Breast epithelium (tissue), 4 donors: ENCODE measurements around the gene USP46. TPM values are rescaled to one million over a fixed set of nuclear protein-coding genes. Genes with fewer than 3 reads are reported as not detected.

Source experiments
- DNase-seq, 2 donors: peaks; one replicate each; pipeline ENCODE4 v3.0.0-alpha.2; 2019; ENCODE audit warnings: low spot score in 2 of 2
- H3K27ac ChIP-seq, 2 donors: fragments of 200-600 bp; sonication (generic) in 1 of 2; one replicate each; pipeline ENCODE4 v1.5.1; 2016 to 2019; ENCODE audit warnings: mild to moderate bottlenecking in 1 of 2
- H3K27me3 ChIP-seq, 2 donors: fragments of 200-600 bp; sonication (generic) in 1 of 2; one replicate each; pipeline versions ENCODE4 v1.5.1 to v1.6.0; 2017 to 2019; ENCODE audit warnings: control low read depth in 1 of 2, mild to moderate bottlenecking in 1 of 2
- H3K36me3 ChIP-seq: fragments of 200-600 bp; one replicate; pipeline ENCODE4 v1.5.1; 2019
- H3K4me1 ChIP-seq, 2 donors: fragments of 200-600 bp; sonication (generic); one replicate each; pipeline ENCODE4 v1.5.1; 2016 to 2019; ENCODE audit warnings: control low read depth in 1 of 2
- H3K4me3 ChIP-seq, 3 donors: fragments of 200-600 bp; sonication (generic); 1 replicate in 2 of 3; 2 replicates in 1 of 3; pipeline ENCODE4 v1.5.1; 2016 to 2019; ENCODE audit warnings: mild to moderate bottlenecking in 3 of 3, moderate library complexity in 2 of 3
- H3K9me3 ChIP-seq, 2 donors: fragments of 200-600 bp; sonication (generic) in 1 of 2; one replicate each; pipeline ENCODE4 v1.5.1; 2016 to 2019; ENCODE audit warnings: control low read depth in 1 of 2
- CTCF ChIP-seq, 3 donors: fragments of 450-650 bp; IDR thresholded peaks; one replicate each; pipeline ENCODE4 v1.5.1; 2016 to 2017; ENCODE audit warnings: antibody characterized with exemption in 3 of 3, mild to moderate bottlenecking in 3 of 3, moderate library complexity in 3 of 3
- POLR2A ChIP-seq: fragments of 450-650 bp; IDR thresholded peaks from one replicate; pipeline ENCODE4 v1.6.1; 2016; ENCODE audit warnings: antibody characterized with exemption, mild to moderate bottlenecking, moderate library complexity
- POLR2AphosphoS5 ChIP-seq, 3 donors: sonication (generic); formaldehyde crosslinking; IDR thresholded peaks; one replicate each; pipeline ENCODE4 v1.6.1; 2017; ENCODE audit warnings: antibody characterized with exemption in 3 of 3
- intact Hi-C: fragments of 100-400 bp; cut with DNase I; formaldehyde crosslinking; loops from one replicate; pipeline ENCODE4 v1.15.1; 2023; ENCODE audit warnings: low total_unique reads
- total RNA-seq, 3 donors: library from RNA; depleted of rRNA; stranded (reverse); fragments of >200 nt; gene quantifications; one replicate each; pipeline ENCODE4 v1.1.0, GENCODE V29; 2016

Gene USP46
- total RNA-seq, 3 donors from 2014 or later = 8.0 to 16.8 (median 14.1) TPM

GRCh38 chr4:52592287-52592686, 66.8 kb downstream of the USP46 start:
- TF ChIP-seq CTCF (IDR thresholded peaks at IDR 0.05) = no peak
- TF ChIP-seq POLR2AphosphoS5 (IDR thresholded peaks at IDR 0.05) = no peak
- no peak for TF ChIP-seq POLR2A
- H3K27ac ChIP-seq = no peak overlapping the region
- intact Hi-C loops = no loop called here

GRCh38 chr4:52588771-52589591, 70.1 kb downstream of the USP46 start:
- Histone ChIP-seq H3K4me3 (no peak overlapping the region), H3K27ac (peak overlapping the region; percentile 19 to 33), H3K36me3 (no peaks in the 10 kb centered on the region), H3K9me3 (no peaks in the 10 kb centered on the region), H3K4me1 (no peaks in the 10 kb centered on the region), H3K27me3 (no peaks in the 10 kb centered on the region)
- intact Hi-C loops = no loop called here
- DNase-seq = peak in 1 of 2 donors; percentile 78
- TF ChIP-seq POLR2A (no peak), CTCF (IDR thresholded peaks at IDR 0.05) (no peak), POLR2AphosphoS5 (IDR thresholded peaks at IDR 0.05) (no peak)

More at GRCh38 chr4:52592287-52592686, 66.8 kb downstream of the USP46 start:
- Histone ChIP-seq H3K27me3 (no peaks in the 10 kb centered on the region), H3K4me3 (no peak overlapping the region), H3K36me3 (no peaks in the 10 kb centered on the region), H3K9me3 (no peaks in the 10 kb centered on the region), H3K4me1 (no peaks in the 10 kb centered on the region)
- DNase-seq = no peak

GRCh38 chr4:52588097-52588496, 71.0 kb downstream of the USP46 start:
- H3K27ac ChIP-seq = peak overlapping the region in 1 of 2 donors; percentile 19

GRCh38 chr4:52586069-52586468, 73.0 kb downstream of the USP46 start:
- Histone ChIP-seq H3K27ac (no peak overlapping the region), H3K36me3 (no peaks in the 10 kb centered on the region), H3K27me3 (no peaks in the 10 kb centered on the region), H3K4me1 (no peaks in the 10 kb centered on the region), H3K4me3 (no peak overlapping the region), H3K9me3 (no peaks in the 10 kb centered on the region)
- no peak for DNase-seq
- intact Hi-C loops = no loop called here
- TF ChIP-seq POLR2A (no peak), POLR2AphosphoS5 (IDR thresholded peaks at IDR 0.05) (no peak), CTCF (IDR thresholded peaks at IDR 0.05) (no peak)

More at GRCh38 chr4:52588097-52588496, 71.0 kb downstream of the USP46 start:
- Histone ChIP-seq H3K4me1 (no peaks in the 10 kb centered on the region), H3K4me3 (no peak overlapping the region), H3K36me3 (no peaks in the 10 kb centered on the region), H3K27me3 (no peaks in the 10 kb centered on the region), H3K9me3 (no peaks in the 10 kb centered on the region)
- no peak for DNase-seq
- intact Hi-C loops = no loop called here
- no peak for TF ChIP-seq CTCF (IDR thresholded peaks at IDR 0.05)

- no peak for DNase-seq
- Histone ChIP-seq H3K9me3 (no peaks in the 10 kb centered on the region), H3K4me1 (no peaks in the 10 kb centered on the region), H3K36me3 (no peaks in the 10 kb centered on the region), H3K27ac (no peak overlapping the region), H3K4me3 (no peak overlapping the region), H3K27me3 (no peaks in the 10 kb centered on the region)
- TF ChIP-seq POLR2A (no peak), CTCF (IDR thresholded peaks at IDR 0.05) (no peak), POLR2AphosphoS5 (IDR thresholded peaks at IDR 0.05) (no peak)
- intact Hi-C loops = no loop called here
Measured at GRCh38 chr4:52585379-52585778, 73.7 kb downstream of the USP46 start.
